HUES48 (cell line): ENCODE results near the gene SUN3.

Experiments used
- H3K27ac ChIP-seq: one replicate; pipeline ENCODE4 v1.7.0; 2013; ENCODE audit warnings: low read depth, low read length, inconsistent platforms
- H3K27me3 ChIP-seq: 2 replicates; pipeline ENCODE4 v1.6.1; 2013; ENCODE audit warnings: mild to moderate bottlenecking, low read length; ENCODE audit not compliant: control insufficient read depth, insufficient read depth
- H3K36me3 ChIP-seq: 2 replicates; pipeline ENCODE4 v1.6.1; 2013; ENCODE audit warnings: low read length; ENCODE audit not compliant: control insufficient read depth, insufficient read depth
- H3K4me1 ChIP-seq: 2 replicates; pipeline ENCODE4 v1.6.1; 2013; ENCODE audit warnings: mild to moderate bottlenecking, low read length; ENCODE audit not compliant: control insufficient read depth, insufficient read depth
- H3K4me3 ChIP-seq: 2 replicates; pipeline ENCODE4 v1.5.1; 2013; ENCODE audit warnings: mild to moderate bottlenecking, low read depth, low read length
- H3K9ac ChIP-seq: 2 replicates; pipeline ENCODE4 v1.6.1; 2013; ENCODE audit warnings: mild to moderate bottlenecking, low read depth, low read length, moderate library complexity
- H3K9me3 ChIP-seq: 2 replicates; pipeline ENCODE4 v1.6.1; 2013; ENCODE audit warnings: low read length; ENCODE audit not compliant: control insufficient read depth, insufficient read depth

The SUN3 gene

GRCh38 chr7:47979145-47979831 is 49.6 kb downstream of the SUN3 start, which contains the start of gene HUS1:
Gene HUS1 (minus strand): TSS chr7:47979615. CDS start chr7:47979519, 96 bp downstream.
- Histone ChIP-seq H3K4me3 (peak within 1 kb of the TSS; percentile 95), H3K9me3 (no peaks in the 10 kb centered on the region), H3K27ac (peak within 1 kb of the TSS; percentile 99), H3K9ac (peak within 1 kb of the TSS; percentile 91), H3K36me3 (peaks cover 41% of the 10 kb centered on the region), H3K4me1 (peaks cover 11% of the 10 kb centered on the region), H3K27me3 (no peaks in the 10 kb centered on the region)

GRCh38 chr7:47978790-47979144 is 50.1 kb downstream of the SUN3 start:
- H3K27me3 ChIP-seq, result no peaks in the 10 kb centered on the region
- peak overlapping the region; percentile 95 for H3K4me3 ChIP-seq
- H3K9ac ChIP-seq, result peak overlapping the region; percentile 57
- peak overlapping the region; percentile 99 for H3K27ac ChIP-seq
- H3K9me3 ChIP-seq, result no peaks in the 10 kb centered on the region
- H3K4me1 ChIP-seq, result peaks cover 11% of the 10 kb centered on the region
- peaks cover 46% of the 10 kb centered on the region for H3K36me3 ChIP-seq

GRCh38 chr7:47973739-47974138 is 55.2 kb downstream of the SUN3 start:
- Histone ChIP-seq H3K9ac (no peak overlapping the region), H3K36me3 (peaks cover 80% of the 10 kb centered on the region), H3K27me3 (no peaks in the 10 kb centered on the region), H3K9me3 (no peaks in the 10 kb centered on the region), H3K27ac (no peak overlapping the region), H3K4me3 (no peak overlapping the region), H3K4me1 (peaks cover 6% of the 10 kb centered on the region)

GRCh38 chr7:47970761-47971160 is 58.1 kb downstream of the SUN3 start:
- no peak overlapping the region for H3K27ac ChIP-seq
- no peak overlapping the region for H3K9ac ChIP-seq
- H3K4me3 ChIP-seq, result no peak overlapping the region
- H3K27me3 ChIP-seq, result no peaks in the 10 kb centered on the region
- H3K9me3 ChIP-seq, result no peaks in the 10 kb centered on the region
- peaks cover 82% of the 10 kb centered on the region for H3K36me3 ChIP-seq
- H3K4me1 ChIP-seq, result no peaks in the 10 kb centered on the region

- H3K4me1 ChIP-seq, result no peaks in the 10 kb centered on the region
- no peaks in the 10 kb centered on the region for H3K9me3 ChIP-seq
- H3K4me3 ChIP-seq, result no peak overlapping the region
- H3K27me3 ChIP-seq, result no peaks in the 10 kb centered on the region
- H3K27ac ChIP-seq, result no peak overlapping the region
- no peak overlapping the region for H3K9ac ChIP-seq
- H3K36me3 ChIP-seq, result peaks cover 84% of the 10 kb centered on the region
Measured at GRCh38 chr7:47968847-47969774, 59.8 kb downstream of the SUN3 start.

GRCh38 chr7:47967708-47968107 is 61.2 kb downstream of the SUN3 start:
- H3K9me3 ChIP-seq, result no peaks in the 10 kb centered on the region
- H3K9ac ChIP-seq, result no peak overlapping the region
- H3K4me3 ChIP-seq, result no peak overlapping the region
- H3K27ac ChIP-seq, result no peak overlapping the region
- H3K27me3 ChIP-seq, result no peaks in the 10 kb centered on the region
- H3K36me3 ChIP-seq, result peaks cover 84% of the 10 kb centered on the region
- no peaks in the 10 kb centered on the region for H3K4me1 ChIP-seq

- Histone ChIP-seq H3K36me3 (peaks cover 84% of the 10 kb centered on the region), H3K4me1 (no peaks in the 10 kb centered on the region), H3K27me3 (no peaks in the 10 kb centered on the region), H3K9ac (no peak overlapping the region), H3K4me3 (no peak overlapping the region), H3K27ac (no peak overlapping the region), H3K9me3 (no peaks in the 10 kb centered on the region)
Measured at GRCh38 chr7:47967123-47967522, 61.8 kb downstream of the SUN3 start.

- H3K4me1 ChIP-seq, result no peaks in the 10 kb centered on the region
Measured at GRCh38 chr7:47965456-47965855, 63.5 kb downstream of the SUN3 start.

GRCh38 chr7:47962262-47962661 is 66.6 kb downstream of the SUN3 start:
- no peak overlapping the region for H3K4me3 ChIP-seq
- peaks cover 8% of the 10 kb centered on the region for H3K9me3 ChIP-seq
- no peaks in the 10 kb centered on the region for H3K27me3 ChIP-seq
- H3K9ac ChIP-seq, result no peak overlapping the region
- no peak overlapping the region for H3K27ac ChIP-seq
- H3K36me3 ChIP-seq, result peaks cover 77% of the 10 kb centered on the region
- H3K4me1 ChIP-seq, result no peaks in the 10 kb centered on the region

More at GRCh38 chr7:47965456-47965855, 63.5 kb downstream of the SUN3 start:
- H3K27ac ChIP-seq, result no peak overlapping the region
- no peaks in the 10 kb centered on the region for H3K27me3 ChIP-seq
- H3K9me3 ChIP-seq, result peaks cover 8% of the 10 kb centered on the region
- no peak overlapping the region for H3K4me3 ChIP-seq
- peaks cover 84% of the 10 kb centered on the region for H3K36me3 ChIP-seq
- no peak overlapping the region for H3K9ac ChIP-seq

- no peak overlapping the region for H3K9ac ChIP-seq
- H3K36me3 ChIP-seq, result peaks cover 43% of the 10 kb centered on the region
- no peak overlapping the region for H3K4me3 ChIP-seq
- peaks cover 3% of the 10 kb centered on the region; the same call in 1 of the 2 replicates for H3K4me1 ChIP-seq
- H3K27ac ChIP-seq, result no peak overlapping the region
- peaks cover 8% of the 10 kb centered on the region for H3K9me3 ChIP-seq
- no peaks in the 10 kb centered on the region for H3K27me3 ChIP-seq
Measured at GRCh38 chr7:47957156-47957555, 71.8 kb downstream of the SUN3 start.

- peaks cover 7% of the 10 kb centered on the region for H3K9me3 ChIP-seq
- peaks cover 13% of the 10 kb centered on the region for H3K4me1 ChIP-seq
- H3K27ac ChIP-seq, result no peak overlapping the region
- no peak overlapping the region for H3K9ac ChIP-seq
- no peaks in the 10 kb centered on the region for H3K27me3 ChIP-seq
- peaks cover 33% of the 10 kb centered on the region for H3K36me3 ChIP-seq
- H3K4me3 ChIP-seq, result no peak overlapping the region
Measured at GRCh38 chr7:47956220-47956619, 72.7 kb downstream of the SUN3 start.
